ENCODE measurements around the gene MBNL1. TPM values are rescaled to one million over a fixed set of nuclear protein-coding genes. Genes with fewer than 3 reads are reported as not detected.
"Not testable (repeated sequence)": the region's sequence is repeated elsewhere in the genome, so short reads cannot be mapped to it uniquely, and the experiment has no call there.

MBNL1 gene
- total and polyA plus RNA-seq, 7 experiments from 2014 or later, result 371 to 675 (median 497) TPM

DNA sequence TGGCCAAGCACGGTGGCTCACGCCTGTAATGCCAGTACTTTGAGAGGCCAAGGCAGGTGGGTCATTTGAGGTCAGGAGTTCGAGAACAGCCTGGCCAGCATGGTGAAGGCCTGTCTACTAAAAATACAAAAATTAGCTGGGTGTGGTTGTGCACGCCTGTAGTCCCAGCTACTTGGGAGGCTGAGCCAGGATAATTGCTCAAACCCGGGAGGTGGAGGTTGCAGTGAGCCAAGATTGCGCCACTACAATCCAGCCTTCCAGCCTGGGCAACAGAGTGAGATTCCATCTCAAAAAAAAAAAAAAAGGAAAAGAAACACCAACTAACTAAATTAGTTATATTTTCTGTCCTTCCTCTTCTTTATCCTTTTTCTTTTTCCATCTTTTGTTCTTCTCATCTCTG, 68.6 kb downstream of the MBNL1 start:
- not testable (repeated sequence) for H3K4me3 ChIP-seq (ENCODE audit: low read length); H3K9me3 ChIP-seq (ENCODE audit: control insufficient read depth in 2 of 3, low read length in 3 of 3); H3K27me3 Mint-ChIP-seq; H3K27me3 ChIP-seq (ENCODE audit: control insufficient read depth in 2 of 2, insufficient read depth in 2 of 2, low read length in 2 of 2); H3K27ac ChIP-seq (ENCODE audit: low read depth, low read length); DNase-seq; H3K9me3 Mint-ChIP-seq; ATAC-seq
- intact Hi-C loops (cut with micrococcal nuclease), result loop anchor here in 1 of 2 donors (5.0 kb wide), 1 partner anchor 35 kb away; no protein-coding TSS in a partner anchor
- CTCF ChIA-PET, result interaction anchor here (1.0 kb wide), 1 partner anchor 14 kb away, joined by 4 read pairs; no protein-coding TSS in a partner anchor
- peak overlapping the region in 5 of 10 donors; percentile 28 to 69 (median 42) for H3K4me3 Mint-ChIP-seq
- peaks cover 4 to 56% (median 38%) of the 10 kb centered on the region in 5 donors for H3K36me3 Mint-ChIP-seq
- peaks cover 36 to 50% of the 10 kb centered on the region in 2 donors for H3K4me1 ChIP-seq (ENCODE audit: control insufficient read depth in 2 of 2, insufficient read depth in 2 of 2, low read length in 2 of 2)
- H3K36me3 ChIP-seq (ENCODE audit: control insufficient read depth in 2 of 3, insufficient read depth in 3 of 3, low read length in 3 of 3), result peaks cover 9 to 33% (median 9%) of the 10 kb centered on the region in 3 experiments
- peaks cover 44 to 98% (median 86%) of the 10 kb centered on the region in 7 donors for H3K4me1 Mint-ChIP-seq
- POLR2A ChIA-PET, result interaction anchor here (0.6 to 1.4 kb wide), 4 partner anchors 22 to 152 kb away, joined by 3 read pairs; no protein-coding TSS in a partner anchor
- H3K27ac Mint-ChIP-seq, result peak overlapping the region in 7 of 9 donors; percentile 12 to 82 (median 58)

DNA sequence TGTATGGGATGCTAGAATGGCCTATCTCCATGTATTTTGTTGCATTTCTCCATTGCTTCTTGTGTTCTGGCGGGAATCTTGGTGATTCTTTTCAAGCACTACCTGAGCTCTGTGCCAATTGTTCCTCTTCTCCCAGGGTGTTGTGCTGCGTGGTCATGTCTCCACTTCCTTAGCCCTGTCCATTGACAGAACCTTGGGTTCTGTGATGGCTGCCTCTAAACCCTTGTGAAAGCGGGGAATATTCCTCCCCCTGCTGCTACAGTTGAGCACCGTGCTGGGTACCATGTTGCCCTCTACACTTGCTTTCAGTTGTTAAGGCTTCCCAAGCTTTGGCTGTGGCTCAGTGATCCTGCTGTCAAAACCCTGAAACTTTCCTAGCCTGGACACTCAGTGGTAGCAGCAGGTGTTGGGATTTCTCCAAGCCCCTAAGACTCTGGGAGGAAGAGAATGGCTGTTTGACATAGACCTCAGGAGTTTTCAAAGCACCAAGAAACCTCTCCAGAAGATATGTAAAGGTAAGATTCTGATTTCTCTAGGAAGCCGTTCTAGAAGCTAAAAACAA, 69.5 kb downstream of the MBNL1 start:
- POLR2A ChIA-PET, result interaction anchor here (0.6 to 1.0 kb wide), 2 partner anchors 26 to 55 kb away, joined by 3 to 4 read pairs; no protein-coding TSS in a partner anchor
- no peaks in the 10 kb centered on the region for H3K9me3 ChIP-seq (ENCODE audit: control insufficient read depth in 2 of 3, low read length in 3 of 3)
- H3K27me3 ChIP-seq (ENCODE audit: control insufficient read depth in 2 of 2, insufficient read depth in 2 of 2, low read length in 2 of 2), result no peaks in the 10 kb centered on the region
- CTCF ChIA-PET, result interaction anchor here (0.6 kb wide), 1 partner anchor 61 kb away, joined by 3 read pairs; no protein-coding TSS in a partner anchor
- no peak for ATAC-seq
- H3K4me1 ChIP-seq (ENCODE audit: control insufficient read depth in 2 of 2, insufficient read depth in 2 of 2, low read length in 2 of 2), result peaks cover 31 to 48% of the 10 kb centered on the region in 2 donors
- intact Hi-C loops (cut with micrococcal nuclease), result loop anchor here in 1 of 2 donors (5.0 kb wide), 1 partner anchor 36 kb away; no protein-coding TSS in a partner anchor
- H3K9me3 Mint-ChIP-seq, result peaks cover 0 to 5% (median 0%) of the 10 kb centered on the region in 11 donors
- H3K27me3 Mint-ChIP-seq, result no peaks in the 10 kb centered on the region
- H3K27ac Mint-ChIP-seq, result peak overlapping the region in 8 of 9 donors; percentile 16 to 82 (median 62)
- no peak overlapping the region for H3K4me3 ChIP-seq (ENCODE audit: low read length)
- H3K36me3 ChIP-seq (ENCODE audit: control insufficient read depth in 2 of 3, insufficient read depth in 3 of 3, low read length in 3 of 3), result peaks cover 12 to 40% (median 13%) of the 10 kb centered on the region in 3 experiments
- H3K27ac ChIP-seq (ENCODE audit: low read depth, low read length), result no peak overlapping the region
- no peak for DNase-seq
- peaks cover 38 to 98% (median 86%) of the 10 kb centered on the region in 7 donors for H3K4me1 Mint-ChIP-seq
- peaks cover 4 to 58% (median 42%) of the 10 kb centered on the region in 5 donors for H3K36me3 Mint-ChIP-seq
- H3K4me3 Mint-ChIP-seq, result peak overlapping the region in 7 of 10 donors; percentile 1 to 69 (median 37)

DNA sequence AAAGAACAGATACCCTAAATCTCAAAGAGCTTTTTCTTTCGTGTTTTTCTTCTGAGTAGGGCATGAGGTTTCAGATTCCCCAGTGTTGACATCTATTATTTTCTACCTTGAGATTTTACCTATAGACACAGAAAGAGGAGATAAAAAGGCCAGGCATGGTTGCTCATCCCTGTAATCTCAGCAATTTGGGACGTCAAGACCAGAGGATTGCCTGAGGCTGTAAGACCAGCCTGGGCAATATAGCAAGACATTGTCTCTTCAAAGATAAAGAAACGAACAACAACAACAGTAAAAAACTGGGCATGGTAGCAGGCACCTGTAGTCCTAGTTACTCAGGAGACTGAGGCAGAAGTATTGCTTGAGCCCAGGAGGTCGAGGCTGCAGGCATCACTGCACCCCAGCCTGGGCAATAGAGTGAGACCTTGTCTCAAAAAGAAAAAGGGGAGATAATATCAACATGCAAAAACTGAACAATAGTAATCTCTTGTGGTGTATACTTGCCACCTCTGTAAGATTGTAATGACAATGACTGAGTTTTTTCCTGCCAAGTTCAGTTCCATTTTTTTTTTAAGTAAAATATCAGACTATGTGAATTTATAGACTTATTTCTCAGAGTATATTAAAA, 71.3 kb downstream of the MBNL1 start:
- POLR2A ChIA-PET, result interaction anchor here (0.7 kb wide), 2 partner anchors 13 to 245 kb away, joined by 3 to 4 read pairs; no protein-coding TSS in a partner anchor
- ATAC-seq (no peak), DNase-seq (no peak)
- no peaks in the 10 kb centered on the region for H3K9me3 ChIP-seq (ENCODE audit: control insufficient read depth in 2 of 3, low read length in 3 of 3)
- H3K36me3 Mint-ChIP-seq, result peaks cover 8 to 57% (median 46%) of the 10 kb centered on the region in 5 donors
- no peak overlapping the region for H3K4me3 ChIP-seq (ENCODE audit: low read length)
- H3K4me3 Mint-ChIP-seq, result peak overlapping the region in 6 of 10 donors; percentile 0 to 33 (median 26)
- H3K27ac Mint-ChIP-seq, result peak overlapping the region; percentile 21 to 76 (median 63)
- peaks cover 0 to 5% (median 0%) of the 10 kb centered on the region in 11 donors for H3K9me3 Mint-ChIP-seq
- no peak overlapping the region for H3K27ac ChIP-seq (ENCODE audit: low read depth, low read length)
- H3K4me1 ChIP-seq (ENCODE audit: control insufficient read depth in 2 of 2, insufficient read depth in 2 of 2, low read length in 2 of 2), result peaks cover 22 to 33% of the 10 kb centered on the region in 2 donors
- H3K27me3 ChIP-seq (ENCODE audit: control insufficient read depth in 2 of 2, insufficient read depth in 2 of 2, low read length in 2 of 2), result no peaks in the 10 kb centered on the region
- intact Hi-C loops (cut with micrococcal nuclease), result loop anchor here (2.0 to 5.0 kb wide), 3 partner anchors 15 to 493 kb away; no protein-coding TSS in a partner anchor
- peaks cover 32 to 98% (median 85%) of the 10 kb centered on the region in 7 donors for H3K4me1 Mint-ChIP-seq
- no peaks in the 10 kb centered on the region for H3K27me3 Mint-ChIP-seq
- CTCF ChIA-PET, result no interaction called here
- H3K36me3 ChIP-seq (ENCODE audit: control insufficient read depth in 2 of 3, insufficient read depth in 3 of 3, low read length in 3 of 3), result peaks cover 13 to 40% (median 16%) of the 10 kb centered on the region in 3 experiments

DNA sequence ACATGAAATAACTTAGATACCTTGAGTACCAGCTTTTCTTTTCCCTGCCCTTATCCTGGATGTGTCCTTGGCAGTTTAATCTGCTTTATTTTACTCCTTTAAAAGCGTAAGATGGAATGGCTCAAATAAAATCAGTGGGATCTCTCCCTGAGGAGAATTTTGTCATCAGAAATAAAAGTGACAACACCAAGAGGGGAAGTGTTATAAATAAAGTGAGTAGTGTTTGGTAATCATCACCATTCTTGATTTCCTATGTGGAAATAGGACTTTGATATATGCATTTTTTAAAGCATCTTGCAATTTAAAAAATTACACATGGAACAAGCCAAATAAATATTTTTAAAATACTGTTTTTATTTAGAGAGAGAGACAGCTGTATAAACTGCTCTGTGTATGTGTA, 76.5 kb downstream of the MBNL1 start:
- peak overlapping the region in 3 of 10 donors; percentile 8 to 51 (median 15) for H3K4me3 Mint-ChIP-seq
- no peaks in the 10 kb centered on the region for H3K9me3 ChIP-seq (ENCODE audit: control insufficient read depth in 2 of 3, low read length in 3 of 3)
- H3K4me1 Mint-ChIP-seq, result peaks cover 19 to 64% (median 51%) of the 10 kb centered on the region in 7 donors
- ChIA-PET CTCF (interaction anchor here (0.5 kb wide), 1 partner anchor 98 kb away, joined by 3 read pairs; no protein-coding TSS in a partner anchor), POLR2A (no interaction called here)
- no peak for ATAC-seq
- peak overlapping the region in 4 of 9 donors; percentile 41 to 76 (median 43) for H3K27ac Mint-ChIP-seq
- no peak overlapping the region for H3K27ac ChIP-seq (ENCODE audit: low read depth, low read length)
- no peaks in the 10 kb centered on the region for H3K27me3 ChIP-seq (ENCODE audit: control insufficient read depth in 2 of 2, insufficient read depth in 2 of 2, low read length in 2 of 2)
- H3K27me3 Mint-ChIP-seq, result no peaks in the 10 kb centered on the region
- peaks cover 7 to 24% (median 13%) of the 10 kb centered on the region in 3 experiments for H3K36me3 ChIP-seq (ENCODE audit: control insufficient read depth in 2 of 3, insufficient read depth in 3 of 3, low read length in 3 of 3)
- no peak for DNase-seq
- peaks cover 5 to 48% (median 26%) of the 10 kb centered on the region in 5 donors for H3K36me3 Mint-ChIP-seq
- peaks cover 19 to 23% of the 10 kb centered on the region in 2 donors for H3K4me1 ChIP-seq (ENCODE audit: control insufficient read depth in 2 of 2, insufficient read depth in 2 of 2, low read length in 2 of 2)
- H3K4me3 ChIP-seq (ENCODE audit: low read length), result no peak overlapping the region
- intact Hi-C loops (cut with micrococcal nuclease), result loop anchor here in 1 of 2 donors (1.0 to 2.0 kb wide), 2 partner anchors 9 to 14 kb away; no protein-coding TSS in a partner anchor
- H3K9me3 Mint-ChIP-seq, result peaks cover 0 to 2% (median 0%) of the 10 kb centered on the region in 11 donors

DNA sequence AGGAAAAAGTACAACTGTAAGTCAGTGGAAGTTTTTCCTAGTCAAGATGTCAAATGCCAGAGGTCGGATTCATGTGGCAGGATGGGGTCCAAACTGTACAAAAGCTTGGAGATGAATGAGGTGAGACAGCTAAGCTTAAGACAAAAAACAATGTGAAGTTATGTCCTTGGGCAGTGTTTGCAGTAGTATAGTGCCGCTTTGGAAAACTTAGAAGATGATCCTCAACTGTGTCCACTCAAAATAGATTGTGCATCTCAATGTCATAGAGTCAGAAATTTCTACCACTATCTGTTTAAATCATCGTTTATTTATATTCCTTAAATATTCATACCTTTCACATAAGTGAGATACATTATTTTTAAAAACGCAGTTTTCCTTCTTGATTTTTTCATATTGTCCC, 77.3 kb downstream of the MBNL1 start:
- Histone ChIP-seq H3K9me3 (ENCODE audit: control insufficient read depth in 2 of 3, low read length in 3 of 3) (no peaks in the 10 kb centered on the region), H3K36me3 (ENCODE audit: control insufficient read depth in 2 of 3, insufficient read depth in 3 of 3, low read length in 3 of 3) (peaks cover 4 to 18% (median 13%) of the 10 kb centered on the region in 3 experiments), H3K27ac (ENCODE audit: low read depth, low read length) (no peak overlapping the region), H3K4me1 (ENCODE audit: control insufficient read depth in 2 of 2, insufficient read depth in 2 of 2, low read length in 2 of 2) (peaks cover 19 to 21% of the 10 kb centered on the region in 2 donors), H3K27me3 (ENCODE audit: control insufficient read depth in 2 of 2, insufficient read depth in 2 of 2, low read length in 2 of 2) (no peaks in the 10 kb centered on the region), H3K4me3 (ENCODE audit: low read length) (no peak overlapping the region)
- peak overlapping the region in 1 of 10 donors; percentile 10 for H3K4me3 Mint-ChIP-seq
- peak overlapping the region in 7 of 9 donors; percentile 18 to 80 (median 53) for H3K27ac Mint-ChIP-seq
- ATAC-seq (no peak), DNase-seq (no peak)
- peaks cover 5 to 44% (median 24%) of the 10 kb centered on the region in 5 donors for H3K36me3 Mint-ChIP-seq
- peaks cover 16 to 56% (median 49%) of the 10 kb centered on the region in 7 donors for H3K4me1 Mint-ChIP-seq
- peaks cover 0 to 2% (median 0%) of the 10 kb centered on the region in 11 donors for H3K9me3 Mint-ChIP-seq
- intact Hi-C loops (cut with micrococcal nuclease), result no loop called here
- H3K27me3 Mint-ChIP-seq, result no peaks in the 10 kb centered on the region
- ChIA-PET POLR2A (interaction anchor here (0.7 to 0.8 kb wide), 3 partner anchors 21 to 253 kb away, joined by 3 read pairs; no protein-coding TSS in a partner anchor), CTCF (interaction anchor here (0.7 kb wide), 1 partner anchor 76 kb away, joined by 4 read pairs; no protein-coding TSS in a partner anchor)

DNA sequence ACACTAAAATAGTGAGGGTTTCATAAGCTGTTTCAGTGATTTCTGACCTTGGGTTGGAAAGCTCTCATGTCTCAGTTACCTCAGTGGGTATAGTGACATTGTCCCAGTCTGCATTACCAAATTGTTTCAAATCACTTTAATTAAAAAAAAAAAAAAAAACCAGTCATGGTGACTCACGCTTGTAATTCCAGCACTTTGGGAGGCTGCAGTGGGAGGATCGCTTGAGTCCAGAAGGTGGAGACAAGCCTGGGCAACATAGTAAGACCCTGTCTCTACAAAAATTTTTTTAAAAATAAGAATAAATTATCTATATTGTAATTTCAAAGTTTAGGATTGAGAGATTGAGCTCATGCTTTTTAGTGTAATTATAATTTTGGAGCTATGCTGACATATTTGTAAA, 78.0 kb downstream of the MBNL1 start:
- H3K4me3 ChIP-seq (ENCODE audit: low read length), result no peak overlapping the region
- peaks cover 4 to 18% (median 13%) of the 10 kb centered on the region in 3 experiments for H3K36me3 ChIP-seq (ENCODE audit: control insufficient read depth in 2 of 3, insufficient read depth in 3 of 3, low read length in 3 of 3)
- H3K27ac ChIP-seq (ENCODE audit: low read depth, low read length), result no peak overlapping the region
- peak overlapping the region in 1 of 9 donors; percentile 80 for H3K27ac Mint-ChIP-seq
- H3K9me3 Mint-ChIP-seq, result peaks cover 0 to 2% (median 0%) of the 10 kb centered on the region in 11 donors
- no peaks in the 10 kb centered on the region for H3K27me3 Mint-ChIP-seq
- peaks cover 5 to 46% (median 24%) of the 10 kb centered on the region in 5 donors for H3K36me3 Mint-ChIP-seq
- ChIA-PET CTCF (interaction anchor here (0.6 to 0.7 kb wide), 4 partner anchors 8 to 99 kb away, joined by 3 to 5 read pairs (median 4); no protein-coding TSS in a partner anchor), POLR2A (interaction anchor here (0.7 kb wide), 1 partner anchor 20 kb away, joined by 3 read pairs; no protein-coding TSS in a partner anchor)
- H3K4me3 Mint-ChIP-seq, result no peak overlapping the region
- DNase-seq (no peak), ATAC-seq (no peak)
- peaks cover 22 to 24% of the 10 kb centered on the region in 2 donors for H3K4me1 ChIP-seq (ENCODE audit: control insufficient read depth in 2 of 2, insufficient read depth in 2 of 2, low read length in 2 of 2)
- H3K9me3 ChIP-seq (ENCODE audit: control insufficient read depth in 2 of 3, low read length in 3 of 3), result no peaks in the 10 kb centered on the region
- no peaks in the 10 kb centered on the region for H3K27me3 ChIP-seq (ENCODE audit: control insufficient read depth in 2 of 2, insufficient read depth in 2 of 2, low read length in 2 of 2)
- intact Hi-C loops (cut with micrococcal nuclease), result no loop called here
- peaks cover 18 to 51% (median 45%) of the 10 kb centered on the region in 7 donors for H3K4me1 Mint-ChIP-seq

Data from naive thymus-derived CD4-positive, alpha-beta T cell (primary cell).